Measurements from ENCODE around the gene CEMP1. TPM values are rescaled to one million over a fixed set of nuclear protein-coding genes. Genes with fewer than 3 reads are reported as not detected.
A peak's percentile ranks its signal among the peaks of the same experiment; 100 is the strongest.

Gene CEMP1
- total RNA-seq, 4 donors from 2014 or later = 0.40 TPM; not detected in 3

DNA sequence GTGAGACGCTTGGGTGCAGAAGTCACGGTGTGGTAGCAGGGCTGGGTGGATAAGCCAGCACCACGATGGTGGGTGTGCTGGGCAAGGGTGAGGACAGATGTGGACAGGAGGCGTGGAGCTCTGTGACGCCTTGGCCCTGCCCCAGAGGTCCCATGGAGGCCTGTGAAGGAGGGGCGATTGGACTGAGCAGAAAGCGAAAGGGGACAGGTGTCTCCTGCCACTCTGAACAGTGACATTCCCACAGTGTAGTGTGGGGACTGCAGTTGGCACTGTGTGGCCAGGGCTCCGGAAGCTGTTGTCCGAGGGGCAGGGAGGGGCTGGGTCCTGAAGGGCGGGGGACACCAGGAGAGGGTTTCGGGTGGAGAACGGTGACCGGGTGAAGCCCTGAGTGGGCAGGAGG lies 49.0 kb downstream of the CEMP1 start:
- no peak for ATAC-seq
- H3K4me3 ChIP-seq = no peak overlapping the region
- H3K4me1 ChIP-seq = peaks cover 0 to 46% (median 10%) of the 10 kb centered on the region in 3 donors
- peaks cover 0 to 8% of the 10 kb centered on the region in 2 donors for H3K36me3 ChIP-seq
- peak overlapping the region; percentile 66 to 85 (median 83) for H3K27ac ChIP-seq
- no peaks in the 10 kb centered on the region for H3K27me3 ChIP-seq
- no peaks in the 10 kb centered on the region for H3K9me3 ChIP-seq
- 50% methylated on average over 10 of the region's 13 CpGs; no CpG with 5 or more reads in 1 of the 2 donors for WGBS, 2 donors (ENCODE audit: low coverage in 1 of 2)
- TF ChIP-seq EP300 (IDR thresholded peaks at IDR 0.05) (no peak), POLR2A (IDR thresholded peaks at IDR 0.05) (no peak), POLR2AphosphoS5 (IDR thresholded peaks at IDR 0.05) (no peak)
- TF ChIP-seq, protein P1, sequence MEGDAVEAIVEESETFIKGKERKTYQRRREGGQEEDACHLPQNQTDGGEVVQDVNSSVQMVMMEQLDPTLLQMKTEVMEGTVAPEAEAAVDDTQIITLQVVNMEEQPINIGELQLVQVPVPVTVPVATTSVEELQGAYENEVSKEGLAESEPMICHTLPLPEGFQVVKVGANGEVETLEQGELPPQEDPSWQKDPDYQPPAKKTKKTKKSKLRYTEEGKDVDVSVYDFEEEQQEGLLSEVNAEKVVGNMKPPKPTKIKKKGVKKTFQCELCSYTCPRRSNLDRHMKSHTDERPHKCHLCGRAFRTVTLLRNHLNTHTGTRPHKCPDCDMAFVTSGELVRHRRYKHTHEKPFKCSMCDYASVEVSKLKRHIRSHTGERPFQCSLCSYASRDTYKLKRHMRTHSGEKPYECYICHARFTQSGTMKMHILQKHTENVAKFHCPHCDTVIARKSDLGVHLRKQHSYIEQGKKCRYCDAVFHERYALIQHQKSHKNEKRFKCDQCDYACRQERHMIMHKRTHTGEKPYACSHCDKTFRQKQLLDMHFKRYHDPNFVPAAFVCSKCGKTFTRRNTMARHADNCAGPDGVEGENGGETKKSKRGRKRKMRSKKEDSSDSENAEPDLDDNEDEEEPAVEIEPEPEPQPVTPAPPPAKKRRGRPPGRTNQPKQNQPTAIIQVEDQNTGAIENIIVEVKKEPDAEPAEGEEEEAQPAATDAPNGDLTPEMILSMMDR (IDR thresholded peaks at IDR 0.05) = no peak

DNA sequence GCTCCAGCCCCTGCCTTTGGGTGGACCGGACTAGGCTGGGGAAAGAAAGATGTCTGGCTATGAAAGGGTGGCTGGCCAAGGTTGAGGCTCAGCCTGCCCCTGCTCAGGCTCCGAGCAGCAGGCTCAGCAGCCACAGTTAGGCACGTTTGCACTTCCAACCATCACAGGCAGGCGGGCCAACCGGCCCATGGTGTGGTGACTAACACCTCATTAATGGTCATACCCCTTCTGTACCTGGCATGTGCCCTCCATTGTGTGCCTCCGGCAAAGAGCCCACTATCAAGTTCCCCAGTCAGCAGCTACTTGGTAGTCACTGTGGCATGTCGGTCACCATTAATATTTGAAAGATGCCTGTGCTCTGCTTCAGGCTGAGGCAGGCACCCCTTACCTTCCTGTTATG lies 49.5 kb downstream of the CEMP1 start:
- Histone ChIP-seq H3K9me3 (no peaks in the 10 kb centered on the region), H3K4me3 (no peak overlapping the region), H3K27ac (peak overlapping the region in 2 of 4 donors; percentile 84 to 85), H3K4me1 (peaks cover 0 to 42% (median 10%) of the 10 kb centered on the region in 3 donors), H3K27me3 (no peaks in the 10 kb centered on the region), H3K36me3 (peaks cover 0 to 8% of the 10 kb centered on the region in 2 donors)
- 90% methylated on average over 2 of the region's 7 CpGs; no CpG with 5 or more reads in 1 of the 2 donors for WGBS, 2 donors (ENCODE audit: low coverage in 1 of 2)
- TF ChIP-seq POLR2A (IDR thresholded peaks at IDR 0.05) (no peak), POLR2AphosphoS5 (IDR thresholded peaks at IDR 0.05) (no peak), EP300 (IDR thresholded peaks at IDR 0.05) (no peak)
- TF ChIP-seq, protein P1 (IDR thresholded peaks at IDR 0.05) = no peak
- no peak for ATAC-seq

DNA sequence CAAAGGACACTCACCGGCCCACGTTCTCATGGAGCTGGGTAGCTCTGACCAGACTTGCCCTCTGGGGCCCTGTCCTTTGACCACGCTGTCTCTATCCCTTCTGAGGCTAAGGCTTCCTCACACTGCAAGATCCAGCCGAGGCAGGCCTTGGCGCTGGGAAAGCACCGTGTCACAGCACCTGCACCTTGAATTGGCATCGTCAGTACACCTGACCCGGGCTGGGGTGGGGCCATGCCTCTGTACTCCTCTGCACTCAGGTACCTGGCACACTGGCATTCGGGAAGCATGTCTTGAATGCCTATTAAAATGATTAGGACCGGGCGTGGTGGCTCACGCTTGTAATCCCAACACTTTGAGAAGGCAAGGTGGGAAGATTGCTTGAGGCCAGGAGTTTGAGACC lies 50.3 kb downstream of the CEMP1 start:
- H3K4me3 ChIP-seq = no peak overlapping the region
- H3K9me3 ChIP-seq = no peaks in the 10 kb centered on the region
- 82 to 83% methylated on average over 3 to 6 of the region's 12 CpGs for WGBS, 2 donors (ENCODE audit: low coverage in 1 of 2)
- peaks cover 0 to 42% (median 15%) of the 10 kb centered on the region in 3 donors for H3K4me1 ChIP-seq
- no peak for ATAC-seq
- no peak overlapping the region for H3K27ac ChIP-seq
- peaks cover 0 to 4% of the 10 kb centered on the region in 2 donors for H3K36me3 ChIP-seq
- no peak for TF ChIP-seq POLR2AphosphoS5 (IDR thresholded peaks at IDR 0.05)
- TF ChIP-seq EP300 (IDR thresholded peaks at IDR 0.05) = no peak
- TF ChIP-seq POLR2A (IDR thresholded peaks at IDR 0.05) = no peak
- TF ChIP-seq, protein P1 (IDR thresholded peaks at IDR 0.05) = no peak
- no peaks in the 10 kb centered on the region for H3K27me3 ChIP-seq

Small RNA genes within 50 kb of the gene (small RNA-seq; reads per million reads assigned to genes)
- gene AC093525.1 (0 reads per million in 4 donors), gene MIR3178 (0 to 0.18 (median 0) reads per million in 4 donors)

Other genes with a start within 250 kb of the CEMP1 start
- 10 to 100 TPM in 3 of 4 donors, 1 to 10 TPM in 1; 7.5 to 27.5 (median 12.3) TPM for gene ABCA3, start 190.7 kb downstream of the CEMP1 start, total RNA-seq
- gene CCNF, start 102.0 kb downstream of the CEMP1 start, total RNA-seq = 1 to 10 TPM in 2 of 4 donors, under 1 TPM in 2; 0.27 to 2.1 (median 0.82) TPM
- 1 to 10 TPM in 2 of 4 donors, not detected in 2; 1.0 to 2.5 TPM for gene TEDC2, start 71.3 kb downstream of the CEMP1 start, total RNA-seq
- not detected for gene NTN3, start 60.1 kb downstream of the CEMP1 start, total RNA-seq
- gene TBC1D24, start 56.3 kb downstream of the CEMP1 start, total RNA-seq = 10 to 100 TPM in 3 of 4 donors, 1 to 10 TPM in 1; 6.2 to 18.4 (median 14.2) TPM
- 10 to 100 TPM; 37.5 to 62.2 (median 50.9) TPM for gene ATP6V0C, start 17.5 kb downstream of the CEMP1 start, total RNA-seq
- 10 to 100 TPM; 14.0 to 29.1 (median 23.4) TPM for gene AMDHD2, start 11.0 kb downstream of the CEMP1 start, total RNA-seq
- 10 to 100 TPM; 30.8 to 43.1 (median 36.5) TPM for gene PDPK1, start 6.6 kb upstream of the CEMP1 start, total RNA-seq
- gene KCTD5, start 151.1 kb upstream of the CEMP1 start, total RNA-seq = 10 to 100 TPM; 15.1 to 31.1 (median 19.5) TPM
- 10 to 100 TPM in 1 of 4 donors, 1 to 10 TPM in 2, under 1 TPM in 1; 0.67 to 10.3 (median 2.4) TPM for gene PRSS27, start 188.8 kb upstream of the CEMP1 start, total RNA-seq
- gene SRRM2, start 221.2 kb upstream of the CEMP1 start, total RNA-seq = 100 to 1,000 TPM in 3 of 4 donors, 10 to 100 TPM in 1; 73.9 to 398 (median 255) TPM
- gene ELOB, start 245.9 kb upstream of the CEMP1 start, total RNA-seq = 100 to 1,000 TPM; 216 to 269 (median 251) TPM

Measured in gastroesophageal sphincter (tissue), 4 donors.